SKM-1 treated with dmso at 0.1 percent for 144 hours (cell line): ENCODE results near the gene DIP2C.

Experiments
- DNase-seq: peaks from one replicate; lab custom pipeline; 2025; ENCODE audit not compliant: unreplicated experiment; lab: John Stamatoyannopoulos, UW

DIP2C gene

GRCh38 chr10:506451-507354 lies 182.8 kb downstream of the DIP2C start:
- DNase-seq = no peak

GRCh38 chr10:505419-505818 lies 184.0 kb downstream of the DIP2C start:
- DNase-seq = no peak

GRCh38 chr10:504806-505205 lies 184.7 kb downstream of the DIP2C start:
- DNase-seq = no peak

- DNase-seq = no peak
Measured at GRCh38 chr10:504121-504611, 185.3 kb downstream of the DIP2C start.

- no peak for DNase-seq
Measured at GRCh38 chr10:501596-501995, 187.9 kb downstream of the DIP2C start.

GRCh38 chr10:500876-501275 lies 188.6 kb downstream of the DIP2C start:
- no peak for DNase-seq

GRCh38 chr10:499991-500390 lies 189.5 kb downstream of the DIP2C start:
- no peak for DNase-seq

- no peak for DNase-seq
Measured at GRCh38 chr10:498760-499435, 190.6 kb downstream of the DIP2C start.

- DNase-seq = no peak
Measured at GRCh38 chr10:497898-498451, 191.5 kb downstream of the DIP2C start.

GRCh38 chr10:497289-497688 lies 192.2 kb downstream of the DIP2C start:
- no peak for DNase-seq

- DNase-seq = no peak
Measured at GRCh38 chr10:494556-494955, 194.9 kb downstream of the DIP2C start.

GRCh38 chr10:494149-494542 lies 195.3 kb downstream of the DIP2C start:
- no peak for DNase-seq

- DNase-seq = no peak
Measured at GRCh38 chr10:493391-494148, 195.9 kb downstream of the DIP2C start.

GRCh38 chr10:492836-493235 lies 196.6 kb downstream of the DIP2C start:
- no peak for DNase-seq

GRCh38 chr10:491667-492424 lies 197.6 kb downstream of the DIP2C start:
- DNase-seq = no peak

- no peak for DNase-seq
Measured at GRCh38 chr10:490891-491571, 198.4 kb downstream of the DIP2C start.

GRCh38 chr10:490256-490655 lies 199.2 kb downstream of the DIP2C start:
- no peak for DNase-seq

GRCh38 chr10:489330-489729 lies 200.1 kb downstream of the DIP2C start:
- no peak for DNase-seq

- no peak for DNase-seq
Measured at GRCh38 chr10:488933-489215, 200.6 kb downstream of the DIP2C start.
